ENCODE measurements around the gene CETN2.

CETN2 gene

GRCh38 chrX:152819732-152820131 lies 10.8 kb downstream of the CETN2 start:
- no peak overlapping the region for H3K4me3 ChIP-seq (ENCODE audit: low read depth, low read length)
- TF ChIP-seq CTCF (conservative IDR thresholded peaks at IDR 0.05; ENCODE audit: low read depth, low read length): no peak
- DNase-seq (ENCODE audit: low read depth): peak; percentile 22

- no peak overlapping the region for H3K4me3 ChIP-seq (ENCODE audit: low read depth, low read length)
- no peak for TF ChIP-seq CTCF (conservative IDR thresholded peaks at IDR 0.05; ENCODE audit: low read depth, low read length)
- DNase-seq (ENCODE audit: low read depth): peak; percentile 38
These were observed 11.3 kb downstream of the CETN2 start for GRCh38 chrX:152819266-152819665.

GRCh38 chrX:152818356-152818755 lies 12.2 kb downstream of the CETN2 start:
- no peak overlapping the region for H3K4me3 ChIP-seq (ENCODE audit: low read depth, low read length)
- no peak for DNase-seq (ENCODE audit: low read depth)
- TF ChIP-seq CTCF (conservative IDR thresholded peaks at IDR 0.05; ENCODE audit: low read depth, low read length): no peak

GRCh38 chrX:152817078-152817764 lies 13.3 kb downstream of the CETN2 start:
- TF ChIP-seq CTCF (conservative IDR thresholded peaks at IDR 0.05; ENCODE audit: low read depth, low read length): peak; percentile 72
- peak; percentile 67 for DNase-seq (ENCODE audit: low read depth)
- no peak overlapping the region for H3K4me3 ChIP-seq (ENCODE audit: low read depth, low read length)

GRCh38 chrX:152814048-152814447 lies 16.5 kb downstream of the CETN2 start:
- no peak overlapping the region for H3K4me3 ChIP-seq (ENCODE audit: low read depth, low read length)
- TF ChIP-seq CTCF (conservative IDR thresholded peaks at IDR 0.05; ENCODE audit: low read depth, low read length): no peak
- no peak for DNase-seq (ENCODE audit: low read depth)

GRCh38 chrX:152813206-152813605 lies 17.4 kb downstream of the CETN2 start:
- H3K4me3 ChIP-seq (ENCODE audit: low read depth, low read length): no peak overlapping the region
- no peak for DNase-seq (ENCODE audit: low read depth)
- TF ChIP-seq CTCF (conservative IDR thresholded peaks at IDR 0.05; ENCODE audit: low read depth, low read length): no peak

- H3K4me3 ChIP-seq (ENCODE audit: low read depth, low read length): no peak overlapping the region
- no peak for DNase-seq (ENCODE audit: low read depth)
- TF ChIP-seq CTCF (conservative IDR thresholded peaks at IDR 0.05; ENCODE audit: low read depth, low read length): no peak
These were observed 20.2 kb downstream of the CETN2 start for GRCh38 chrX:152810403-152810802.
